ENCODE results near the gene ST6GALNAC1.

ST6GALNAC1 gene

DNA sequence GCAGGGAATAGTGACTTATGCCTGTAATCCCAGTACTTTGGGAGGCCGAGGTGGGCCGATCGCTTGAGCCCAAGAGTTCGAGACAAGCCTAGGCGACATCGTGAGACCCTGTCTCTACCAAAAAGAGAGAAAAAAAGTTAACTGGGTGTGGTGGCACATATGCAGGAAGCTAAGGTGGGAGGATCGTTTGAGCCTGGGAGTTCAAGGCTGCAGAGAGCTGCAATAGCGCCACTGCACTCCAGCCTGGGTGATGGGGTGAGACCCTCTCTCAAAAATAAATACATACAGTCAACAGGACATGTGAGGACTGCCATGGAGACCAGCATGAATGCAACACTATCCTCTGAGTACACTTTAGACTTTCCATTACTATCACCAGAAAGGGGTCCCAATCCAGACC lies 42.5 kb downstream of the ST6GALNAC1 start:
- in situ Hi-C loops (cut with MboI; ENCODE audit: low pct_unique_long_range_greater_than_20kb, low sequenced_read_pairs, unreplicated experiment) = no loop called here
- no peak for DNase-seq (ENCODE audit: low spot score)
- TF ChIP-seq, protein P1, sequence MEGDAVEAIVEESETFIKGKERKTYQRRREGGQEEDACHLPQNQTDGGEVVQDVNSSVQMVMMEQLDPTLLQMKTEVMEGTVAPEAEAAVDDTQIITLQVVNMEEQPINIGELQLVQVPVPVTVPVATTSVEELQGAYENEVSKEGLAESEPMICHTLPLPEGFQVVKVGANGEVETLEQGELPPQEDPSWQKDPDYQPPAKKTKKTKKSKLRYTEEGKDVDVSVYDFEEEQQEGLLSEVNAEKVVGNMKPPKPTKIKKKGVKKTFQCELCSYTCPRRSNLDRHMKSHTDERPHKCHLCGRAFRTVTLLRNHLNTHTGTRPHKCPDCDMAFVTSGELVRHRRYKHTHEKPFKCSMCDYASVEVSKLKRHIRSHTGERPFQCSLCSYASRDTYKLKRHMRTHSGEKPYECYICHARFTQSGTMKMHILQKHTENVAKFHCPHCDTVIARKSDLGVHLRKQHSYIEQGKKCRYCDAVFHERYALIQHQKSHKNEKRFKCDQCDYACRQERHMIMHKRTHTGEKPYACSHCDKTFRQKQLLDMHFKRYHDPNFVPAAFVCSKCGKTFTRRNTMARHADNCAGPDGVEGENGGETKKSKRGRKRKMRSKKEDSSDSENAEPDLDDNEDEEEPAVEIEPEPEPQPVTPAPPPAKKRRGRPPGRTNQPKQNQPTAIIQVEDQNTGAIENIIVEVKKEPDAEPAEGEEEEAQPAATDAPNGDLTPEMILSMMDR (IDR thresholded peaks at IDR 0.05; ENCODE audit: extremely low read depth, insufficient read depth, missing control alignments) = no peak

DNA sequence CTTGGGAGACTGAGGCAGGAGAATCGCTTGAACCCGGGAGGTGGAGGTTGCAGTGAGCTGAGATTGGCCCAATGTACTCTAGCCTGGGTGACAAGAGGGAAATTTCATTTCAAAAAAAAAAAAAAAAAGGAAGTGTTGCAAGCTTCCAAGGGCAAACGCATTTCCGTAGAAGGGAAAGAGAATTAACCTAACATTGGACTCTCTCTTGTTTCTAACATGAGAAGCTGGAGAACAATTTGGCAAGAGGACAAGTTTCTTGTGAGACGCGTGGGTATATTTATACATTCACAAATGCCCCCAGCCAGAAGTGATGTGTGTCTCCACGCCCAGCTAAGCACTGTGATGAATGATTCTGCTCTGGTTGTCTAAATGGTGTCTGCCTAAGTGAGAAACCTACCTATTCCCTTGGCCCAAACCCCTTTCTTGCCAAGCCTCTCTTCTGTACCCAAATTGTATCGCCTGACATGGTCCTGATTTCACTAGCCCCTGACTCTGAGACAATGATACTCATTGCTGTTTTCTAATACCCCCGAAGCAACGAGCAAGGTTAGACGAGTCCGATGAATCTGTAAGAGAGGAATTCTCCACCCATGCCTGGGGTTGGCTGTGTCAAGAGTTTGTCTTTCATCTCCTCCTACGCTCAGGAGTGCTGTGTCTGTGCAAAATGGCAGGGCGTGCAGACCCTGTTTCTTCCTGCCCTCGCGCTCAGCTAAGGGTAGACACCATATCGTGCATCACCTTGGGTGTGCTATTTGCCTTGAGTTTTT lies 43.7 kb downstream of the ST6GALNAC1 start:
- TF ChIP-seq, protein P1 (IDR thresholded peaks at IDR 0.05; ENCODE audit: extremely low read depth, insufficient read depth, missing control alignments) = no peak
- no peak for DNase-seq (ENCODE audit: low spot score)
- in situ Hi-C loops (cut with MboI; ENCODE audit: low pct_unique_long_range_greater_than_20kb, low sequenced_read_pairs, unreplicated experiment) = no loop called here

DNA sequence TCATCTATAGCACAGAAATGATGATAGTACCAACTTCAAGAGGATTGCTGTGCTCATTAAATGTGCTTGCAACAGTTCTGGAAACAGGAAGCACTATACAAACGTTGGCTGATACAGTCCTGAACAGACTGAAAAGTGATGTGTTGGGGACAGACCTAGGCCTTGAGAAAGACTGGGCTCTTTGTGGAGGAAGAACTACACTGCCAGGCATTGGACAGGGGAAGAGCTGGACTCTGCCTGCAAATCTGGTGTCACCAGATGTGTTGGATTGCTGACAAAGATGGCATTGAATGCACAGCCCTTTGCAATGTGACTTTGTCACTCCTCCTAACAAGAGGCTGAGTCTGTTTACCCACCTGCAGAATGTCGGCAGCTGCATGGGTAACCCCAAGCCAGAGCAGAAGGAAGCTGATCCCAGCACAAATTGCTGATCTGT lies 45.5 kb downstream of the ST6GALNAC1 start:
- in situ Hi-C loops (cut with MboI; ENCODE audit: low pct_unique_long_range_greater_than_20kb, low sequenced_read_pairs, unreplicated experiment) = no loop called here
- TF ChIP-seq, protein P1 (IDR thresholded peaks at IDR 0.05; ENCODE audit: extremely low read depth, insufficient read depth, missing control alignments) = no peak
- DNase-seq (ENCODE audit: low spot score) = no peak

DNA sequence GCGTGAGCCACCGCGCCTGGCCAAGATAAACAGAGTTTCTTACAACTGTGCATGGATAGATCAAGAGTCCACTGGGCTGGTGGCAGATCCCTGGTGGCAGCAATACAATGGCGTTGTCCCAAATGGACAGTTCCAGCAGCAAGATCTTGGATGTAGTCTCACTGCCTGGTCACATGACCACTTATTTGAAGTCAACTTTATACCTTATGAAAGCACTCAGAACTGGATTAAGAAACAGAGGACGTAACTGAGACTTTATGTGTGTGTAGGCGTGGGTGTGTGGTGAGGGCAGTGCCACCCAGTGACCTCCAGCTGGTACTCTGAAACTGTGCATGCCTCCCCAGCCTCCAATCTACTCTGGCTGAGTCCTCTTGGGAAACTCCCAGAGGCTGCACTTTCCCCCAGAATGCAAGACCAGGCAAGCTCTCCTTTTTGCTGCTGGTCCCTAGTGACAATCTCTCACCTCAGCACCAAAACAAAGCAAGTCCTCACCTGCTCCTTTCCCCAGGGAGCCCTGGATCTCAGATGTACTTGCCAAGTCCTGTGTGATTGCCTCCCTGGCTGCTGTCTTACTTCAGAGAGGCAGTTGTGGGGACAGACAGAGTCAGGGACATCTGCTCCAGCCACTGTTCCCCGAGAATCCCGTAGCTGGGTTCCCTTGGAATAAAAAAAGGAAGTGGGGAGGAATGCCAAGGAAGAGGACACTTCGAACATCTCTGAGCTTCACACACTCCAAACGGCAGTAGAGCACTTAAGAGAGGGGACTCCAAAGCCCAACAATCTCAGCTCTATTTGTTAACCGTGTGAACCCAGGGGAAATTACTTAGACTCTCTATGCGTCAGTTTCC lies 46.2 kb downstream of the ST6GALNAC1 start:
- no peak for DNase-seq (ENCODE audit: low spot score)
- in situ Hi-C loops (cut with MboI; ENCODE audit: low pct_unique_long_range_greater_than_20kb, low sequenced_read_pairs, unreplicated experiment) = no loop called here
- TF ChIP-seq, protein P1 (IDR thresholded peaks at IDR 0.05; ENCODE audit: extremely low read depth, insufficient read depth, missing control alignments) = no peak

DNA sequence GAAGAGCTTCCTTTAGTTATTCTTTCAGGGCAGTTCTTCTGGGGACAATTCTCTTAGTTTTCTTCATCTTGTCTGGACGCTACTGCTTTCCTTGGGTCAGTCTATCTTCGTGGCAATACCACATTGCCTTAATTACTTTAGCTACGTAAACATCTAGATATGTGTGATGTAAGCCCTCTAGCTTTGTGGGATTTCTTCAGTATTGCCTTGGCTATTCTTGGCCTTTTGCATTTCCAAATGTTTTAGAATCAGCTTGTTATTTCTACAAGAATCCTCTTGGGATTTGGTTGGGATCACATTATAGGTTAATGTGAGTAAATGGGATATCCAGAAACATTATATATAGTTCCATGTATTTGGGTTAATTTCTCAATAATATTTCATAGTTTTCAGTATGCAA lies 48.9 kb downstream of the ST6GALNAC1 start:
- TF ChIP-seq, protein P1 (IDR thresholded peaks at IDR 0.05; ENCODE audit: extremely low read depth, insufficient read depth, missing control alignments) = no peak
- in situ Hi-C loops (cut with MboI; ENCODE audit: low pct_unique_long_range_greater_than_20kb, low sequenced_read_pairs, unreplicated experiment) = no loop called here

DNA sequence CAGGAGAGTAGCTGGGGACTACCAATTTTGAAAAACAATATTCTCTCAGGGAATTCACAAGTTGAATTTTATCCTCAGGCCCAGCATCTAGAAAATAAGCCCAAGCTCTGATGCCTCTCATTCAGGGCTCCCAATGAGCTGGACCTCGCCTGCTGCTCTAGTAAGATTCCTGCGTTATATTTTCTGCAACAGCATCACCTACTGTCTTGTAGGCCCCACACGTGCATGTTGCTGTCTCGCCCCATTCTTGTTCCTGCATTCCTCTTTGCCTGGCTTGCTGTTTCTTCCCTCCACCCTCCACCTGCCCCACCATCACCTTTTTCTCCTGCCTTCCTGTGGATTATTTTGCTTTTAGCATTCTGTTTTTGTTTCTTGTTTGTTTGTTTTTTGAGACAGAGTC lies 49.6 kb downstream of the ST6GALNAC1 start:
- in situ Hi-C loops (cut with MboI; ENCODE audit: low pct_unique_long_range_greater_than_20kb, low sequenced_read_pairs, unreplicated experiment) = no loop called here
- TF ChIP-seq, protein P1 (IDR thresholded peaks at IDR 0.05; ENCODE audit: extremely low read depth, insufficient read depth, missing control alignments) = no peak
- no peak for DNase-seq (ENCODE audit: low spot score)

More for the DNA sequence above, 48.9 kb downstream of the ST6GALNAC1 start:
- DNase-seq (ENCODE audit: low spot score) = no peak
